SU-DHL-6 (cell line): ENCODE measurements around the gene ZNF280D.

Experiments used
- EZH2phosphoT487 ChIP-seq: fragments of 200-600 bp; sonication (generic), shearing (Covaris generic); conservative IDR thresholded peaks from 2 replicates; pipeline ENCODE4 v1.6.1; 2018; ENCODE audit warnings: mild to moderate bottlenecking, antibody characterized with exemption, low read length, moderate library complexity, mixed read lengths
- TF ChIP-seq, protein P1 (sequence below): fragments of 200-600 bp; sonication (generic); IDR thresholded peaks from one replicate; pipeline ENCODE4 v1.5.1; 2017; ENCODE audit warnings: antibody characterized with exemption, mild to moderate bottlenecking, low read length, moderate library complexity; ENCODE audit not compliant: insufficient read depth, poor library complexity, severe bottlenecking

DNA sequence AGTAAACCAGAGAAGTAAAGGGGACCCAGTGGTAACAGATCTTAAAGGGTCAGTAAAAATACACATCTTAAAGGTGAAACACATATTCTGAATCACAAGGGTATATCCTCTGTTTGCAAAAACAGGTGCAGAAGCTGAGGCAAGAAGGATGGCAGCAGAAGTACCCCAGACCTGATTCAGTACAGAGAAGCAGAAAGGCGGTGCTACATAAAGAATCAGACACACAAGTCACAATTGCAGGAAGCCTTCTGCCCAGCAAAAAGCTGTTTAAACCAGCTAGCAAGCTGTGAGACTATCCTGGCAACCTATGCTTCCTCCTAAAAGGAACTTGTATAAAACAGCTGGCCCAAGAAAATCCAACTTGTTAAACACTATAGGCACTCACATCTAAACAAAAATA, 49.4 kb downstream of the ZNF280D start:
- TF ChIP-seq, protein P1, sequence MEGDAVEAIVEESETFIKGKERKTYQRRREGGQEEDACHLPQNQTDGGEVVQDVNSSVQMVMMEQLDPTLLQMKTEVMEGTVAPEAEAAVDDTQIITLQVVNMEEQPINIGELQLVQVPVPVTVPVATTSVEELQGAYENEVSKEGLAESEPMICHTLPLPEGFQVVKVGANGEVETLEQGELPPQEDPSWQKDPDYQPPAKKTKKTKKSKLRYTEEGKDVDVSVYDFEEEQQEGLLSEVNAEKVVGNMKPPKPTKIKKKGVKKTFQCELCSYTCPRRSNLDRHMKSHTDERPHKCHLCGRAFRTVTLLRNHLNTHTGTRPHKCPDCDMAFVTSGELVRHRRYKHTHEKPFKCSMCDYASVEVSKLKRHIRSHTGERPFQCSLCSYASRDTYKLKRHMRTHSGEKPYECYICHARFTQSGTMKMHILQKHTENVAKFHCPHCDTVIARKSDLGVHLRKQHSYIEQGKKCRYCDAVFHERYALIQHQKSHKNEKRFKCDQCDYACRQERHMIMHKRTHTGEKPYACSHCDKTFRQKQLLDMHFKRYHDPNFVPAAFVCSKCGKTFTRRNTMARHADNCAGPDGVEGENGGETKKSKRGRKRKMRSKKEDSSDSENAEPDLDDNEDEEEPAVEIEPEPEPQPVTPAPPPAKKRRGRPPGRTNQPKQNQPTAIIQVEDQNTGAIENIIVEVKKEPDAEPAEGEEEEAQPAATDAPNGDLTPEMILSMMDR, result no peak
- no peak for TF ChIP-seq EZH2phosphoT487
